GM18505 (cell line): ENCODE measurements around the gene MON1A.
"Not testable (repeated sequence)": the region's sequence is repeated elsewhere in the genome, so short reads cannot be mapped to it uniquely, and the experiment has no call there.

Experiments used
- ATAC-seq: cut with Tn5 transposase; IDR thresholded peaks from one replicate; pipeline ENCODE4 v1.9.1; 2021; ENCODE audit not compliant: unreplicated experiment
- POLR2A ChIP-seq: IDR thresholded peaks from 4 replicates; pipeline ENCODE4 v1.6.1; 2011; ENCODE audit warnings: borderline replicate concordance; ENCODE audit not compliant: insufficient read depth, insufficient read length; ENCODE audit errors: extremely low read depth

Gene MON1A

GRCh38 chr3:49929291-49930167 is at the start of gene MON1A:
Gene MON1A (minus strand): TSS chr3:49929811. CDS start chr3:49913346, 16,465 bp downstream.
- ATAC-seq = peak; percentile 77
- TF ChIP-seq POLR2A = peak; percentile 77

- ATAC-seq = no peak
- TF ChIP-seq POLR2A = no peak
These were observed 47.3 kb upstream of the MON1A start for GRCh38 chr3:49976942-49977341.

- TF ChIP-seq POLR2A = no peak
- ATAC-seq = no peak
These were observed 43.0 kb upstream of the MON1A start for GRCh38 chr3:49972656-49973055.

- no peak for TF ChIP-seq POLR2A
- no peak for ATAC-seq
These were observed 38.7 kb upstream of the MON1A start for GRCh38 chr3:49968346-49968745.

GRCh38 chr3:49967291-49967690 is 37.7 kb upstream of the MON1A start:
- no peak for ATAC-seq
- TF ChIP-seq POLR2A = no peak

- no peak for TF ChIP-seq POLR2A
- ATAC-seq = no peak
These were observed 36.8 kb upstream of the MON1A start for GRCh38 chr3:49966233-49966942.

GRCh38 chr3:49955636-49956035 is 26.0 kb upstream of the MON1A start:
- no peak for ATAC-seq
- no peak for TF ChIP-seq POLR2A

GRCh38 chr3:49952924-49953323 is 23.3 kb upstream of the MON1A start:
- no peak for TF ChIP-seq POLR2A
- no peak for ATAC-seq

- no peak for TF ChIP-seq POLR2A
- ATAC-seq = no peak
These were observed 13.0 kb upstream of the MON1A start for GRCh38 chr3:49942651-49943050.

- no peak for TF ChIP-seq POLR2A
- no peak for ATAC-seq
These were observed 11.1 kb upstream of the MON1A start for GRCh38 chr3:49940667-49941249.

- ATAC-seq = peak; percentile 85
- peak; percentile 96 for TF ChIP-seq POLR2A
These were observed 10.5 kb upstream of the MON1A start, which contains the start of gene RBM6 for GRCh38 chr3:49939858-49940666. Gene RBM6 (plus strand): TSS chr3:49940150. CDS start chr3:49962642, 22,492 bp downstream.

GRCh38 chr3:49937090-49937489 is 7.5 kb upstream of the MON1A start:
- no peak for TF ChIP-seq POLR2A
- ATAC-seq = no peak

GRCh38 chr3:49932281-49932680 is 2.7 kb upstream of the MON1A start:
- ATAC-seq = not testable (repeated sequence)
